Gastrocnemius medialis (tissue), 4 donors: Measurements from ENCODE around the gene ELOVL3.

Experiments
- CTCF ChIP-seq, 5 experiments: fragments of 450-650 bp in 3 of 5; fragments of 200-600 bp in 2 of 5; sonication (generic) in 2 of 5; IDR thresholded peaks in 4 of 5; conservative IDR thresholded peaks in 1 of 5; 1 replicate in 4 of 5; 2 replicates in 1 of 5; pipeline ENCODE4 v1.5.1; 2016 to 2019; ENCODE audit warnings: antibody characterized with exemption in 5 of 5, mild to moderate bottlenecking in 3 of 5, moderate library complexity in 3 of 5
- POLR2A ChIP-seq, 2 donors: fragments of 450-650 bp; IDR thresholded peaks; one replicate each; pipeline ENCODE4 v1.6.1; 2017; ENCODE audit warnings: antibody characterized with exemption in 2 of 2, mild to moderate bottlenecking in 2 of 2, moderate library complexity in 2 of 2

- TF ChIP-seq POLR2A (IDR thresholded peaks at IDR 0.05): no peak
- no peak for TF ChIP-seq CTCF (IDR thresholded peaks at IDR 0.05 in 4 of 5, conservative IDR thresholded peaks at IDR 0.05 in 1 of 5)
Observed at GRCh38 chr10:102246261-102246660, 20.2 kb downstream of the ELOVL3 start.
